ENCODE data around the gene FHOD3. TPM values are rescaled to one million over a fixed set of nuclear protein-coding genes. Genes with fewer than 3 reads are reported as not detected.

Gene FHOD3
- total RNA-seq (2012; rRNA removed), result 16.0 and 16.7 TPM in 2 replicates
- polyA plus RNA-seq (2012; rRNA removed), result 12.5 and 14.6 TPM in 2 replicates
- 12.4 and 13.2 TPM in 2 replicates for polyA plus RNA-seq (2012; cell fraction: cytosol; rRNA removed)
- 11.6 and 25.1 TPM in 2 replicates for polyA plus RNA-seq (2012; cell fraction: nucleus; rRNA removed; ENCODE audit: low replicate concordance)
- Bru-seq, nascent RNA, result percentile 62 among the genes with signal in this experiment
- percentile 47 among the genes with signal in this experiment for BruChase-seq, experiment 1, labeled RNA remaining after a 6-hour chase
- percentile 47 among the genes with signal in this experiment for BruChase-seq, experiment 2, labeled RNA remaining after a 2-hour chase
- long read RNA-seq, partial matches to known transcripts, result 9 of 15 reads
- long read RNA-seq, other reads (novel, unspliced or antisense), result 3 of 15 reads

- TF ChIP-seq MAZ (IDR thresholded peaks at IDR 0.05; ENCODE audit: borderline replicate concordance, low read depth, low read length) (peak; percentile 66; the same call in 1 of the 2 replicates), CTCF (conservative IDR thresholded peaks at IDR 0.05; ENCODE audit: low read depth, low read length) (no peak), CHD1 (IDR thresholded peaks at IDR 0.05; ENCODE audit: low read depth, low read length) (no peak), BHLHE40 (IDR thresholded peaks at IDR 0.05; ENCODE audit: low read depth, low read length) (peak; percentile 79; the same call in 1 of the 2 replicates), MXI1 (IDR thresholded peaks at IDR 0.05; ENCODE audit: borderline replicate concordance, low read depth, low read length) (peak; percentile 43; the same call in 1 of the 2 replicates)
- intact Hi-C loops (cut with micrococcal nuclease) (loop anchor here (1.0 to 5.0 kb wide), 6 partner anchors 115 to 510 kb away; no protein-coding TSS in a partner anchor), dilution Hi-C loops (cut with HindIII; ENCODE audit: low sequenced_read_pairs, unreplicated experiment) (no loop called here), in situ Hi-C loops (cut with MboI; ENCODE audit: low sequenced_read_pairs) (no loop called here)
- DNase-seq (peak; percentile 49), ATAC-seq (ENCODE audit: low read depth) (peak; percentile 91)
- H3K9ac ChIP-seq (ENCODE audit: low read depth, low read length), result peak within 1 kb of the TSS; percentile 87
- H3K9me3 ChIP-seq (ENCODE audit: control insufficient read depth, insufficient read depth, low read length), result no peaks in the 10 kb centered on the region
- peak within 1 kb of the TSS; percentile 61; the same call in 1 of the 3 replicates for H2BK15ac ChIP-seq (ENCODE audit: low read depth, low read length)
- H3K18ac ChIP-seq (ENCODE audit: low read depth, low read length), result peak within 1 kb of the TSS; percentile 7; the same call in 1 of the 2 replicates
- H3K4me2 ChIP-seq (ENCODE audit: low read depth, low read length), result peak within 1 kb of the TSS; percentile 92
- 0 out of 2 replicates have a peak within 1 kb of the TSS, but pooled peaks have one; percentile 40 for H3K14ac ChIP-seq (replicated peaks; ENCODE audit: low read depth, low read length)
- no peaks in the 10 kb centered on the region for H4K20me1 ChIP-seq (ENCODE audit: insufficient read depth, low read length)
- no peak within 1 kb of the TSS for H4K5ac ChIP-seq (ENCODE audit: low read depth, low read length)
- H2AK5ac ChIP-seq (ENCODE audit: low read depth, low read length), result no peak within 1 kb of the TSS
- H2AK9ac ChIP-seq (replicated peaks; ENCODE audit: low read depth, low read length, poor library complexity), result peak within 1 kb of the TSS; percentile 80
- WGBS, 2 experiments (ENCODE audit: extremely low coverage in 2 of 2, insufficient read length in 1 of 2), result 1% methylated on average over 33 of the region's 91 CpGs; no CpG with 5 or more reads in 1 of the 2 experiments
- H2AFZ ChIP-seq (replicated peaks; ENCODE audit: low read length, poor library complexity), result peak within 1 kb of the TSS; percentile 96
- CTCF ChIA-PET, result interaction anchor here (0.6 kb wide), 1 partner anchor 273 kb away, joined by 3 read pairs; no protein-coding TSS in a partner anchor
- H3K9me1 ChIP-seq (ENCODE audit: insufficient read depth, low read length), result peaks cover 20% of the 10 kb centered on the region
- H3K79me1 ChIP-seq (ENCODE audit: low read depth in 1 of 2, low read length in 2 of 2), result peaks cover 3 to 23% of the 10 kb centered on the region in 2 experiments; a peak in 2 of 4 replicates
- 0 out of 2 replicates have a peak within 1 kb of the TSS, but pooled peaks have one; percentile 69 for H2BK120ac ChIP-seq (ENCODE audit: low read depth, low read length)
- POLR2A ChIA-PET (ENCODE audit: unreplicated experiment), result interaction anchor here (0.6 kb wide), 1 partner anchor 108 kb away, joined by 5 read pairs; no protein-coding TSS in a partner anchor
- H3K27ac ChIP-seq (ENCODE audit: insufficient read depth, low read length), result peak within 1 kb of the TSS; percentile 81
- H3K4me3 ChIP-seq (ENCODE audit: insufficient read depth, low read depth, low read length), result peak within 1 kb of the TSS; percentile 98
- peaks cover 10% of the 10 kb centered on the region for H3K4me1 ChIP-seq (ENCODE audit: control insufficient read depth, insufficient read depth, low read length)
- no peak within 1 kb of the TSS for H2BK20ac ChIP-seq (ENCODE audit: low read depth, low read length)
- H3K23ac ChIP-seq (ENCODE audit: low read depth, low read length), result 0 out of 2 replicates have a peak within 1 kb of the TSS, but pooled peaks have one; percentile 10
- peak within 1 kb of the TSS; percentile 5 for H2BK5ac ChIP-seq (ENCODE audit: low read depth, low read length, poor library complexity, severe bottlenecking)
- no peak within 1 kb of the TSS for H3K56ac ChIP-seq (ENCODE audit: extremely low read depth, insufficient read depth, low read length)
- peak within 1 kb of the TSS; percentile 35 to 93; a peak in 2 of 4 replicates for H4K8ac ChIP-seq (ENCODE audit: low read depth in 2 of 2, low read length in 2 of 2)
- no peaks in the 10 kb centered on the region for H3K36me3 ChIP-seq (ENCODE audit: control insufficient read depth, insufficient read depth, low read length)
- no peaks in the 10 kb centered on the region; the same call in 1 of the 2 replicates for H3K27me3 ChIP-seq (ENCODE audit: control insufficient read depth, insufficient read depth, low read length)
- H4K91ac ChIP-seq (ENCODE audit: insufficient read depth, low read depth, low read length), result peak within 1 kb of the TSS; percentile 28; the same call in 1 of the 2 replicates
- peak within 1 kb of the TSS; percentile 59 for H3K4ac ChIP-seq (ENCODE audit: low read depth, low read length)
- no TSS peak for BruUV-seq (replicated peaks)
These were observed at the start of gene FHOD3 for GRCh38 chr18:36297417-36298125. TSS of gene FHOD3 (plus strand) at chr18:36297713. CDS start at chr18:36297836, 123 bp downstream.

Data from IMR-90 (cell line).